Neuronal stem cell (in vitro differentiated cells): ENCODE results near the gene ZNF778.

ENCODE experiments used
- DNase-seq: peaks from one replicate; pipeline ENCODE4 v3.0.0-alpha.2; 2013; ENCODE audit warnings: low spot score
- H2AFZ ChIP-seq: one replicate; pipeline ENCODE4 v1.6.1; 2013; ENCODE audit warnings: mild to moderate bottlenecking, low read length, inconsistent platforms
- H2AK5ac ChIP-seq: 2 replicates; pipeline ENCODE4 v1.6.1; 2013; ENCODE audit warnings: low read depth, mild to moderate bottlenecking, inconsistent platforms, low read length, moderate library complexity, mixed read lengths
- H2BK120ac ChIP-seq: 2 replicates; pipeline ENCODE4 v1.6.1; 2013; ENCODE audit warnings: low read depth, mild to moderate bottlenecking, inconsistent platforms, low read length, moderate library complexity, mixed read lengths
- H2BK12ac ChIP-seq: one replicate; pipeline ENCODE4 v1.6.1; 2013; ENCODE audit warnings: low read length, inconsistent platforms
- H2BK15ac ChIP-seq: 2 replicates; pipeline ENCODE4 v1.6.1; 2013; ENCODE audit warnings: mild to moderate bottlenecking, low read length, inconsistent platforms, mixed read lengths
- H2BK5ac ChIP-seq: one replicate; pipeline ENCODE4 v1.6.1; 2013; ENCODE audit warnings: inconsistent platforms, mild to moderate bottlenecking, low read length, moderate library complexity
- H3K14ac ChIP-seq: one replicate; pipeline ENCODE4 v1.6.1; 2013; ENCODE audit warnings: low read length, inconsistent platforms
- H3K18ac ChIP-seq: 2 replicates; pipeline ENCODE4 v1.6.1; 2013; ENCODE audit warnings: low read length, inconsistent platforms
- H3K23ac ChIP-seq: 2 replicates; pipeline ENCODE4 v1.6.1; 2013; ENCODE audit warnings: low read depth, mild to moderate bottlenecking, mixed read lengths, low read length, inconsistent platforms; ENCODE audit not compliant: poor library complexity
- H3K27ac ChIP-seq: replicated peaks from 3 replicates; pipeline ENCODE4 v1.5.1; 2013; ENCODE audit warnings: low read length, inconsistent platforms
- H3K27me3 ChIP-seq, 3 experiments: 2 replicates each; pipeline ENCODE4 v1.6.1; 2013; ENCODE audit warnings: low read length in 3 of 3, mild to moderate bottlenecking in 2 of 3, inconsistent platforms in 1 of 3, low read depth in 1 of 3, mixed read lengths in 1 of 3, moderate library complexity in 1 of 3; ENCODE audit not compliant: control insufficient read depth in 3 of 3, insufficient read depth in 3 of 3
- H3K36me3 ChIP-seq, 2 donors: replicated peaks in 1 of 2; 2 replicates each; pipeline ENCODE4 v1.6.1; 2013; ENCODE audit warnings: low read length in 2 of 2; ENCODE audit not compliant: control insufficient read depth in 2 of 2, insufficient read depth in 2 of 2
- H3K4ac ChIP-seq: 2 replicates; pipeline ENCODE4 v1.6.1; 2013; ENCODE audit warnings: inconsistent platforms, mild to moderate bottlenecking, low read length, moderate library complexity
- H3K4me1 ChIP-seq, 2 donors: 1 replicate in 1 of 2; 2 replicates in 1 of 2; pipeline ENCODE4 v1.6.1; 2013; ENCODE audit warnings: low read length in 2 of 2, low read depth in 1 of 2; ENCODE audit not compliant: control insufficient read depth in 2 of 2, insufficient read depth in 1 of 2
- H3K4me2 ChIP-seq: one replicate; pipeline ENCODE4 v1.6.1; 2013; ENCODE audit warnings: mild to moderate bottlenecking, low read length, inconsistent platforms; ENCODE audit not compliant: insufficient read depth, poor library complexity, severe bottlenecking
- H3K4me3 ChIP-seq, 2 donors: 2 replicates each; pipeline ENCODE4 v1.5.1; 2013; ENCODE audit warnings: low read length in 2 of 2, mild to moderate bottlenecking in 2 of 2, inconsistent platforms in 1 of 2, moderate library complexity in 1 of 2
- H3K79me1 ChIP-seq: one replicate; pipeline ENCODE4 v1.6.1; 2013; ENCODE audit warnings: low read depth, mild to moderate bottlenecking, inconsistent platforms, low read length, moderate library complexity
- H3K9ac ChIP-seq: one replicate; pipeline ENCODE4 v1.6.1; 2013; ENCODE audit warnings: mild to moderate bottlenecking, low read depth, low read length, inconsistent platforms; ENCODE audit not compliant: poor library complexity
- H3K9me3 ChIP-seq, 2 donors: replicated peaks in 1 of 2; 2 replicates each; pipeline versions ENCODE3 to v1.6.1; 2013; ENCODE audit warnings: low read length in 2 of 2, mild to moderate bottlenecking in 2 of 2, inconsistent platforms in 1 of 2, low read depth in 1 of 2, mixed read lengths in 1 of 2, moderate library complexity in 1 of 2; ENCODE audit not compliant: control insufficient read depth in 2 of 2, insufficient read depth in 1 of 2
- H4K8ac ChIP-seq: one replicate; pipeline ENCODE4 v1.6.1; 2013; ENCODE audit warnings: low read depth, mild to moderate bottlenecking, inconsistent platforms, low read length, moderate library complexity
- H4K91ac ChIP-seq: one replicate; pipeline ENCODE4 v1.6.1; 2013; ENCODE audit warnings: low read length, low read depth, mild to moderate bottlenecking, inconsistent platforms; ENCODE audit not compliant: poor library complexity
- whole genome bisulfite sequencing, 2 donors: extraction: QIAGEN DNeasy Blood & Tissue Kit; methylation state at CpG; one replicate each; pipeline ENCODE4 v1.1.7; 2013; ENCODE audit warnings: missing lambda C conversion rate in 2 of 2, mixed read lengths in 1 of 2; ENCODE audit not compliant: insufficient read length in 2 of 2, insufficient replicate concordance in 1 of 2; ENCODE audit errors: extremely low coverage in 2 of 2; 5-methylcytosine and 5-hydroxymethylcytosine counted together

Gene ZNF778

GRCh38 chr16:89177501-89177900, 40.0 kb upstream of the ZNF778 start:
- Histone ChIP-seq H3K79me1 (no peaks in the 10 kb centered on the region), H2AFZ (no peak overlapping the region), H3K27ac (no peak overlapping the region), H2BK120ac (no peak overlapping the region), H3K36me3 (no peaks in the 10 kb centered on the region), H3K4ac (no peak overlapping the region), H3K9ac (no peak overlapping the region), H3K14ac (no peak overlapping the region), H3K18ac (peak overlapping the region; percentile 48), H3K4me1 (peaks cover 9 to 15% of the 10 kb centered on the region in 2 donors), H3K4me3 (no peak overlapping the region), H2AK5ac (peak overlapping the region; percentile 52), H2BK15ac (peak overlapping the region; percentile 26), H3K4me2 (no peak overlapping the region), H4K91ac (no peak overlapping the region), H3K27me3 (peaks cover 0 to 61% (median 0%) of the 10 kb centered on the region in 3 experiments), H3K23ac (peak overlapping the region; percentile 65), H4K8ac (no peak overlapping the region), H3K9me3 (no peaks in the 10 kb centered on the region), H2BK5ac (no peak overlapping the region), H2BK12ac (peak overlapping the region; percentile 58)
- DNase-seq = no peak
- no CpG with 5 or more reads among the region's 12 CpGs for WGBS, 2 donors

GRCh38 chr16:89178453-89179147, 38.9 kb upstream of the ZNF778 start:
- H3K4ac ChIP-seq = no peak overlapping the region
- no peak overlapping the region for H3K4me2 ChIP-seq
- peak overlapping the region; percentile 65 for H4K8ac ChIP-seq
- peaks cover 0 to 55% (median 5%) of the 10 kb centered on the region in 3 experiments for H3K27me3 ChIP-seq
- H3K9me3 ChIP-seq = no peaks in the 10 kb centered on the region
- peak overlapping the region; percentile 39 for H2BK5ac ChIP-seq
- H2BK15ac ChIP-seq = peak overlapping the region; percentile 26
- H3K27ac ChIP-seq = no peak overlapping the region
- H4K91ac ChIP-seq = no peak overlapping the region
- no CpG with 5 or more reads among the region's 24 CpGs for WGBS, 2 donors
- H3K9ac ChIP-seq = no peak overlapping the region
- no peak overlapping the region for H3K23ac ChIP-seq
- peak overlapping the region; percentile 73 for H2BK12ac ChIP-seq
- H2AFZ ChIP-seq = no peak overlapping the region
- H3K18ac ChIP-seq = peak overlapping the region; percentile 64
- no peak overlapping the region for H3K4me3 ChIP-seq
- peaks cover 0 to 5% of the 10 kb centered on the region in 2 donors for H3K4me1 ChIP-seq
- no peaks in the 10 kb centered on the region for H3K36me3 ChIP-seq
- H2AK5ac ChIP-seq = peak overlapping the region; percentile 75
- H2BK120ac ChIP-seq = peak overlapping the region; percentile 47
- no peaks in the 10 kb centered on the region for H3K79me1 ChIP-seq
- DNase-seq = no peak
- no peak overlapping the region for H3K14ac ChIP-seq

GRCh38 chr16:89179148-89179484, 38.4 kb upstream of the ZNF778 start:
- Histone ChIP-seq H3K4me1 (peaks cover 0 to 2% of the 10 kb centered on the region in 2 donors), H4K91ac (no peak overlapping the region), H3K79me1 (no peaks in the 10 kb centered on the region), H3K4me3 (no peak overlapping the region), H2BK12ac (peak overlapping the region; percentile 73), H3K9ac (no peak overlapping the region), H3K27me3 (peaks cover 0 to 54% (median 5%) of the 10 kb centered on the region in 3 experiments), H4K8ac (peak overlapping the region; percentile 65), H2AK5ac (peak overlapping the region; percentile 75), H2BK5ac (no peak overlapping the region), H2BK120ac (peak overlapping the region; percentile 47), H3K18ac (peak overlapping the region; percentile 64), H3K27ac (no peak overlapping the region), H2AFZ (no peak overlapping the region), H3K23ac (no peak overlapping the region), H3K14ac (peak overlapping the region; percentile 56), H3K4me2 (no peak overlapping the region), H3K36me3 (no peaks in the 10 kb centered on the region), H3K4ac (no peak overlapping the region), H2BK15ac (peak overlapping the region; percentile 26), H3K9me3 (no peaks in the 10 kb centered on the region)
- WGBS, 2 donors = no CpG with 5 or more reads among the region's 19 CpGs
- DNase-seq = no peak

GRCh38 chr16:89179656-89180315, 37.7 kb upstream of the ZNF778 start:
- Histone ChIP-seq H3K79me1 (no peaks in the 10 kb centered on the region), H4K8ac (no peak overlapping the region), H3K27ac (no peak overlapping the region), H3K36me3 (no peaks in the 10 kb centered on the region), H2BK5ac (no peak overlapping the region), H3K23ac (peak overlapping the region; percentile 44), H2AFZ (no peak overlapping the region), H2BK15ac (peak overlapping the region; percentile 75), H3K27me3 (peaks cover 0 to 48% (median 5%) of the 10 kb centered on the region in 3 experiments), H4K91ac (no peak overlapping the region), H2BK12ac (no peak overlapping the region), H3K14ac (no peak overlapping the region), H2AK5ac (no peak overlapping the region), H3K4me3 (no peak overlapping the region), H3K9ac (no peak overlapping the region), H2BK120ac (no peak overlapping the region), H3K9me3 (no peaks in the 10 kb centered on the region), H3K4ac (no peak overlapping the region), H3K4me1 (no peaks in the 10 kb centered on the region), H3K18ac (peak overlapping the region; percentile 28), H3K4me2 (no peak overlapping the region)
- DNase-seq = no peak
- WGBS, 2 donors = no CpG with 5 or more reads among the region's 25 CpGs
